B cell (primary cell): ENCODE data around the gene EPX. TPM values are rescaled to one million over a fixed set of nuclear protein-coding genes. Genes with fewer than 3 reads are reported as not detected.
"Not testable (repeated sequence)": the region's sequence is repeated elsewhere in the genome, so short reads cannot be mapped to it uniquely, and the experiment has no call there.

ENCODE experiments used
- ATAC-seq: fragments of 200-7000 bp; cut with Tn5 transposase; one replicate; pipeline ENCODE4 v1.10.0; 2021; ENCODE audit warnings: low read depth, mild to moderate bottlenecking, moderate number of reproducible peaks, moderate library complexity
- CTCF ChIA-PET: fragments of 350-600 bp; sonication (Branson Sonifier 250); formaldehyde crosslinking; loops from one replicate; lab custom pipeline; 2021; ENCODE audit warnings: antibody characterized with exemption, inconsistent platforms; lab: Charles Lee
- POLR2A ChIA-PET: fragments of 350-600 bp; sonication (Branson Sonifier 250); formaldehyde crosslinking; loops from one replicate; lab custom pipeline; 2021; ENCODE audit warnings: antibody characterized with exemption; lab: Charles Lee
- DNase-seq: peaks from one replicate; pipeline ENCODE4 v3.0.0; 2013
- H2AFZ ChIP-seq: 2 replicates; pipeline ENCODE4 v1.6.1; 2012; ENCODE audit warnings: mild to moderate bottlenecking, low read depth, low read length; ENCODE audit not compliant: insufficient read depth, poor library complexity, severe bottlenecking
- H3K27ac ChIP-seq, 2 donors: 1 replicate in 1 of 2; 2 replicates in 1 of 2; pipeline ENCODE4 v1.5.1; 2012 to 2013; ENCODE audit warnings: low read length in 2 of 2, mild to moderate bottlenecking in 2 of 2, moderate library complexity in 1 of 2
- H3K27me3 ChIP-seq, 4 experiments: fragments of 200-600 bp in 1 of 4; sonication (generic) in 1 of 4; replicated peaks in 1 of 4; 1 replicate in 2 of 4; 2 replicates in 2 of 4; pipeline versions ENCODE4 v1.6.1 to v1.7.0; 2013 to 2016; ENCODE audit warnings: low read length in 3 of 4, mild to moderate bottlenecking in 2 of 4, mixed read lengths in 1 of 4, moderate library complexity in 1 of 4; ENCODE audit not compliant: insufficient read depth in 4 of 4, control insufficient read depth in 3 of 4; ENCODE audit errors: control extremely low read depth in 1 of 4
- H3K36me3 ChIP-seq, 2 experiments: replicated peaks in 1 of 2; 1 replicate in 1 of 2; 2 replicates in 1 of 2; pipeline versions ENCODE4 v1.6.1 to v1.7.1; 2013; ENCODE audit warnings: low read length in 1 of 2; ENCODE audit not compliant: insufficient read depth in 2 of 2, control insufficient read depth in 1 of 2; ENCODE audit errors: control extremely low read depth in 1 of 2, extremely low read depth in 1 of 2
- H3K4me1 ChIP-seq, 2 donors: fragments of 200-600 bp in 1 of 2; sonication (generic) in 1 of 2; 1 replicate in 1 of 2; 2 replicates in 1 of 2; pipeline versions ENCODE4 v1.5.1 to v1.6.1; 2013 to 2017; ENCODE audit warnings: low read length in 2 of 2; ENCODE audit not compliant: control insufficient read depth in 2 of 2, insufficient read depth in 2 of 2
- H3K4me2 ChIP-seq: replicated peaks from 2 replicates; pipeline ENCODE3; 2012; ENCODE audit warnings: mild to moderate bottlenecking, low read depth, low read length; ENCODE audit not compliant: poor library complexity, severe bottlenecking
- H3K4me3 ChIP-seq, 5 experiments: fragments of 200-600 bp in 1 of 5; sonication (generic) in 1 of 5; 1 replicate in 3 of 5; 2 replicates in 2 of 5; pipeline versions ENCODE4 v1.5.1 to v1.7.0; 2011 to 2016; ENCODE audit warnings: low read length in 4 of 5, mild to moderate bottlenecking in 4 of 5, low read depth in 2 of 5, control low read depth in 1 of 5, moderate library complexity in 1 of 5; ENCODE audit not compliant: insufficient read depth in 1 of 5; ENCODE audit errors: control extremely low read depth in 1 of 5, extremely low read depth in 1 of 5
- H3K79me2 ChIP-seq: fragments of 200-600 bp; sonication (generic); one replicate; pipeline ENCODE4 v1.6.0; 2016; ENCODE audit warnings: low read length; ENCODE audit not compliant: control insufficient read depth, insufficient read depth
- H3K9ac ChIP-seq: fragments of 200-600 bp; sonication (generic); 2 replicates; pipeline ENCODE4 v1.6.1; 2017; ENCODE audit warnings: mild to moderate bottlenecking, low read length, moderate library complexity
- H3K9me3 ChIP-seq, 3 donors: one replicate each; pipeline versions ENCODE4 v1.6.1 to v1.7.1; 2013; ENCODE audit warnings: low read length in 2 of 3; ENCODE audit not compliant: control insufficient read depth in 2 of 3, insufficient read depth in 1 of 3; ENCODE audit errors: control extremely low read depth in 1 of 3
- H4K20me1 ChIP-seq: 2 replicates; pipeline ENCODE4 v1.6.0; 2012; ENCODE audit warnings: mild to moderate bottlenecking, low read length; ENCODE audit not compliant: insufficient read depth, control insufficient read depth, poor library complexity, severe bottlenecking
- H3K27ac Mint-ChIP-seq: one replicate; pipeline ENCODE4 v1.8.0; 2021; ENCODE audit warnings: mixed read lengths
- H3K27me3 Mint-ChIP-seq: one replicate; pipeline ENCODE4 v1.8.0; 2021; ENCODE audit warnings: mixed read lengths
- H3K4me1 Mint-ChIP-seq: one replicate; pipeline ENCODE4 v1.8.0; 2021; ENCODE audit warnings: mixed read lengths
- H3K4me3 Mint-ChIP-seq: one replicate; pipeline ENCODE4 v1.8.0; 2021; ENCODE audit warnings: mixed read lengths
- H3K9me3 Mint-ChIP-seq: one replicate; pipeline ENCODE4 v1.8.0; 2022; ENCODE audit warnings: mixed read lengths; ENCODE audit not compliant: insufficient read depth
- CTCF ChIP-seq: fragments of 200-600 bp; IDR thresholded peaks from one replicate; pipeline ENCODE4 v1.8.0; 2022; ENCODE audit warnings: antibody characterized with exemption, mild to moderate bottlenecking
- EZH2 ChIP-seq: IDR thresholded peaks from 2 replicates; pipeline ENCODE4 v1.6.1; 2012; ENCODE audit warnings: borderline replicate concordance, low read depth, mild to moderate bottlenecking, moderate library complexity, low read length; ENCODE audit not compliant: insufficient read depth, poor library complexity, severe bottlenecking
- WGBS: methylation state at CpG from one replicate; pipeline ENCODE4 v1.1.5; 2013; ENCODE audit warnings: missing lambda C conversion rate; ENCODE audit not compliant: insufficient coverage; 5-methylcytosine and 5-hydroxymethylcytosine counted together
- intact Hi-C: fragments of 100-400 bp; cut with micrococcal nuclease; formaldehyde crosslinking; loops from one replicate; pipeline ENCODE4 v1.10.0; 2022
- polyA minus RNA-seq: library from RNA; depleted of rRNA, polyadenylated mRNA; stranded (reverse); fragments of >200 nt; gene quantifications from 2 replicates; pipeline ENCODE4 v1.2.3, GENCODE V29; 2012
- polyA plus RNA-seq: library from polyadenylated mRNA; depleted of rRNA; stranded (reverse); fragments of >200 nt; gene quantifications from 2 replicates; pipeline ENCODE4 v1.2.3, GENCODE V29; 2012
- total RNA-seq, 2 donors: library from RNA; stranded (reverse); fragments of 120-200 nt in 1 of 2; gene quantifications; 1 replicate in 1 of 2; 2 replicates in 1 of 2; pipeline versions ENCODE4 v1.2.3 to v1.2.4, GENCODE V29; 2013 to 2022

EPX gene
- total RNA-seq (not detected in 2 replicates), polyA plus RNA-seq (not detected in 2 replicates), polyA minus RNA-seq (not detected in 2 replicates)
- total RNA-seq (2013) = not detected

- CTCF ChIA-PET = no interaction called here
- peaks cover 38% of the 10 kb centered on the region for H3K27me3 Mint-ChIP-seq
- no peak for ATAC-seq
Observed at GRCh38 chr17:58192612-58193011, at the start of gene EPX. EPX (plus strand) TSS chr17:58192726; CDS start chr17:58192847, 121 bp downstream.

GRCh38 chr17:58143335-58143734 lies 49.2 kb upstream of the EPX start:
- H3K4me3 ChIP-seq, CTCF ChIA-PET, H3K4me3 Mint-ChIP-seq, H3K9ac ChIP-seq, intact Hi-C loops, DNase-seq, H3K4me1 ChIP-seq, ATAC-seq, H3K36me3 ChIP-seq, H3K4me2 ChIP-seq, H3K27ac ChIP-seq, H4K20me1 ChIP-seq, H3K4me1 Mint-ChIP-seq, H2AFZ ChIP-seq, H3K27ac Mint-ChIP-seq, H3K79me2 ChIP-seq, POLR2A ChIA-PET: not testable (repeated sequence)
- peaks cover 5 to 28% (median 17%) of the 10 kb centered on the region in 3 donors for H3K9me3 ChIP-seq
- peaks cover 0 to 14% (median 4%) of the 10 kb centered on the region in 4 experiments for H3K27me3 ChIP-seq
- no CpG with 5 or more reads among the region's 4 CpGs for WGBS
- Mint-ChIP-seq H3K27me3 (peaks cover 51% of the 10 kb centered on the region), H3K9me3 (peaks cover 23% of the 10 kb centered on the region)

More at GRCh38 chr17:58192612-58193011, at the start of gene EPX:
- no peaks in the 10 kb centered on the region for H3K4me1 ChIP-seq
- H3K4me3 Mint-ChIP-seq = no peak within 1 kb of the TSS
- no peak for DNase-seq
- H3K4me1 Mint-ChIP-seq = no peaks in the 10 kb centered on the region
- no peak within 1 kb of the TSS for H3K9ac ChIP-seq
- no peak within 1 kb of the TSS for H3K27ac ChIP-seq
- POLR2A ChIA-PET = no interaction called here
- H3K4me2 ChIP-seq = no peak within 1 kb of the TSS
- no peaks in the 10 kb centered on the region for H4K20me1 ChIP-seq
- WGBS = 56% methylated on average over 5 of the region's 6 CpGs
- intact Hi-C loops = no loop called here
- peaks cover 0 to 5% (median 2%) of the 10 kb centered on the region in 4 experiments for H3K27me3 ChIP-seq
- H3K27ac Mint-ChIP-seq = no peak within 1 kb of the TSS
- TF ChIP-seq CTCF (no peak), EZH2 (no peak)
- no peak within 1 kb of the TSS for H3K4me3 ChIP-seq
- H3K36me3 ChIP-seq = no peaks in the 10 kb centered on the region
- peaks cover 0 to 2% (median 0%) of the 10 kb centered on the region in 3 donors for H3K9me3 ChIP-seq
- H3K79me2 ChIP-seq = no peaks in the 10 kb centered on the region
- H3K9me3 Mint-ChIP-seq = no peaks in the 10 kb centered on the region
- no peak within 1 kb of the TSS for H2AFZ ChIP-seq
